DOHH2 (cell line): Measurements from ENCODE around the gene NOX5.

Experiments used
- H3F3A ChIP-seq: fragments of 200-600 bp; sonication (generic), shearing (Covaris generic); 2 replicates; pipeline ENCODE4 v1.6.0; 2016; ENCODE audit warnings: antibody characterized with exemption, mild to moderate bottlenecking; ENCODE audit not compliant: control insufficient read depth, insufficient read depth
- H3K27ac ChIP-seq: fragments of 200-600 bp; sonication (generic); 2 replicates; pipeline ENCODE4 v1.5.1; 2014; ENCODE audit warnings: low read depth, mild to moderate bottlenecking, low read length, moderate library complexity
- H3K27me3 ChIP-seq: fragments of 200-600 bp; sonication (generic); 2 replicates; pipeline ENCODE4 v1.6.1; 2014; ENCODE audit warnings: mild to moderate bottlenecking, low read length, mixed read lengths; ENCODE audit not compliant: control insufficient read depth
- H3K36me3 ChIP-seq: fragments of 200-600 bp; sonication (generic); 2 replicates; pipeline ENCODE4 v1.6.1; 2014; ENCODE audit warnings: mild to moderate bottlenecking, low read length, moderate library complexity, mixed read lengths; ENCODE audit not compliant: control insufficient read depth
- H3K4me1 ChIP-seq: fragments of 200-600 bp; sonication (generic); 2 replicates; pipeline ENCODE4 v1.6.1; 2014; ENCODE audit warnings: mild to moderate bottlenecking, low read length, mixed read lengths; ENCODE audit not compliant: control insufficient read depth
- H3K4me2 ChIP-seq: fragments of 200-600 bp; sonication (generic); 2 replicates; pipeline ENCODE4 v1.6.0; 2014; ENCODE audit warnings: mild to moderate bottlenecking, low read length, moderate library complexity
- H3K4me3 ChIP-seq: fragments of 200-600 bp; sonication (generic); 2 replicates; pipeline ENCODE4 v1.5.1; 2014; ENCODE audit warnings: mild to moderate bottlenecking, low read length, mixed read lengths
- H3K79me2 ChIP-seq: fragments of 200-600 bp; sonication (generic); 2 replicates; pipeline ENCODE4 v1.6.1; 2014; ENCODE audit warnings: mild to moderate bottlenecking, low read length, mixed read lengths; ENCODE audit not compliant: control insufficient read depth
- H3K9me2 ChIP-seq: fragments of 200-600 bp; sonication (generic); replicated peaks from 2 replicates; pipeline ENCODE4 v1.6.1; 2014; ENCODE audit warnings: mild to moderate bottlenecking, low read length, mixed read lengths; ENCODE audit not compliant: control insufficient read depth
- H3K9me3 ChIP-seq: fragments of 200-600 bp; sonication (generic); 2 replicates; pipeline ENCODE4 v1.6.1; 2014; ENCODE audit warnings: antibody characterized with exemption, low read length, mixed read lengths; ENCODE audit not compliant: control insufficient read depth, insufficient read depth
- H4K20me1 ChIP-seq: fragments of 200-600 bp; sonication (generic); 2 replicates; pipeline ENCODE4 v1.6.0; 2014; ENCODE audit warnings: low read depth, mild to moderate bottlenecking, antibody characterized with exemption, low read length, moderate library complexity; ENCODE audit not compliant: control insufficient read depth, insufficient read depth
- EZH2phosphoT487 ChIP-seq: fragments of 200-600 bp; sonication (generic); IDR thresholded peaks from 2 replicates; pipeline ENCODE4 v1.6.1; 2017; ENCODE audit warnings: borderline replicate concordance, mild to moderate bottlenecking, antibody characterized with exemption, low read length, moderate library complexity, mixed read lengths
- TF ChIP-seq, protein P1 (sequence below): fragments of 200-600 bp; sonication (generic); IDR thresholded peaks from one replicate; pipeline ENCODE4 v1.5.1; 2014; ENCODE audit warnings: antibody characterized with exemption, mild to moderate bottlenecking, low read depth, low read length; ENCODE audit not compliant: poor library complexity, severe bottlenecking

Gene NOX5

DNA sequence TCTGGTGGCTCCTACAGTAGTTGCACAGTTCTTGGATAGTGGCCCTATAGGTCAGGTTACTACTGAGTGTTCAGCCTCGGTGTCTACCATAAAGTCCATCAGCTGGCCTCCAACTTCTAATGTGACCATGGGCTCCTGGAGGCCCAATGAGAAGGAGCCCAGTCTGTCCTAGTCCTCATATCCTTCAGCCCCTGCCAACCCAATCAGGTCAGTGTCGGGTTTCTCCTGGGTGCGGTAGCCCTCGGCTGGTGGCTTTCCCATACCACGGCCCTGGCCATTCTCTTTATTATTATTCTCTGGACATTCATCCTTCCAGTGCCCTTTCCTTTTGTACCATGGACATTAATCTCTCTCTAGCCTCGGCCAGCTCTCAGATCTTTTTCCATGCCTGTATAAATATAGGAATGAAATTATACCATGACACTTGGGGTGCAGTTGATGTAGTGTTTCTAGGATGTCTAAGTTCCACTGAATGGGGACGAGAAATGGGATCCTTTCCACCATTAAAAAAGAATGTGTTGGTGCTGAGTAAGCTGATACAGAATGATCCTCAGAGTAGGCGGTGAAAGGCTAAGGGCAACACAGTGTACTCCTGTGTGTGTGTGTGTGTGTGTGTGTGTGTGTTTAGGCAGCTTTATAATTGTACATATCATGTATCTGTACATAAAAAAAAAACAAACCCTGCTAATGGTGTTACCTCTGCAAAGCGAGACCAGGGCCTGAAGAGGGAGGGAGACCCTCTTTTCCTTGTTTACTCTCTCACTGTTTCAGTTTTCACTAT, 19.3 kb upstream of the NOX5 start:
- Histone ChIP-seq H3K9me2 (no peaks in the 10 kb centered on the region), H3F3A (no peaks in the 10 kb centered on the region), H3K4me2 (no peak overlapping the region), H3K27ac (no peak overlapping the region), H3K79me2 (no peaks in the 10 kb centered on the region), H3K9me3 (no peaks in the 10 kb centered on the region), H3K4me3 (no peak overlapping the region), H3K4me1 (no peaks in the 10 kb centered on the region), H3K36me3 (no peaks in the 10 kb centered on the region), H4K20me1 (no peaks in the 10 kb centered on the region), H3K27me3 (peaks cover 7% of the 10 kb centered on the region)
- TF ChIP-seq, protein P1, sequence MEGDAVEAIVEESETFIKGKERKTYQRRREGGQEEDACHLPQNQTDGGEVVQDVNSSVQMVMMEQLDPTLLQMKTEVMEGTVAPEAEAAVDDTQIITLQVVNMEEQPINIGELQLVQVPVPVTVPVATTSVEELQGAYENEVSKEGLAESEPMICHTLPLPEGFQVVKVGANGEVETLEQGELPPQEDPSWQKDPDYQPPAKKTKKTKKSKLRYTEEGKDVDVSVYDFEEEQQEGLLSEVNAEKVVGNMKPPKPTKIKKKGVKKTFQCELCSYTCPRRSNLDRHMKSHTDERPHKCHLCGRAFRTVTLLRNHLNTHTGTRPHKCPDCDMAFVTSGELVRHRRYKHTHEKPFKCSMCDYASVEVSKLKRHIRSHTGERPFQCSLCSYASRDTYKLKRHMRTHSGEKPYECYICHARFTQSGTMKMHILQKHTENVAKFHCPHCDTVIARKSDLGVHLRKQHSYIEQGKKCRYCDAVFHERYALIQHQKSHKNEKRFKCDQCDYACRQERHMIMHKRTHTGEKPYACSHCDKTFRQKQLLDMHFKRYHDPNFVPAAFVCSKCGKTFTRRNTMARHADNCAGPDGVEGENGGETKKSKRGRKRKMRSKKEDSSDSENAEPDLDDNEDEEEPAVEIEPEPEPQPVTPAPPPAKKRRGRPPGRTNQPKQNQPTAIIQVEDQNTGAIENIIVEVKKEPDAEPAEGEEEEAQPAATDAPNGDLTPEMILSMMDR = no peak
- no peak for TF ChIP-seq EZH2phosphoT487

DNA sequence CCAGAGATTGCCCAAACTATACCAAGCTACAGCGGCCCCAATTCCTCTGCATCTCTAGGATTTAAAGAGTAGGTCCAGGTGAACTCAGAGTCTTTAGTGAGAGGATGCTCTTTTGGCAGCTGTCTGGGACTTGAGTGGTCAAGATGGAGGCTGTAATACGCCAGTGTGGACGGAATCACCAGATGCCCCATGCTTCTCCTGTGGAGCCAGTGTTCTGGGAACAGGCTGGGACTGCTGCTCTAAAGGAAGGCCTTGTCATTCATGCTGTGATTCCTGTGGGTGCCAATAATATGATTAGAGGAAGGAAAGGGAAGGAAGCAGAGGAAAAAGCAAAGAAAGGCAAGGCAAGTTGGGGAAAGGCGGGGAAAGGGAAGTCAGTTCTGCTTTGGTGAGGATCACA, 17.4 kb upstream of the NOX5 start:
- Histone ChIP-seq H3K4me1 (no peaks in the 10 kb centered on the region), H3K9me2 (no peaks in the 10 kb centered on the region), H4K20me1 (no peaks in the 10 kb centered on the region), H3K9me3 (no peaks in the 10 kb centered on the region), H3K4me3 (no peak overlapping the region), H3K79me2 (no peaks in the 10 kb centered on the region), H3K4me2 (no peak overlapping the region), H3K27me3 (peaks cover 17% of the 10 kb centered on the region), H3K36me3 (no peaks in the 10 kb centered on the region), H3K27ac (no peak overlapping the region), H3F3A (no peaks in the 10 kb centered on the region)
- TF ChIP-seq, protein P1 = no peak

DNA sequence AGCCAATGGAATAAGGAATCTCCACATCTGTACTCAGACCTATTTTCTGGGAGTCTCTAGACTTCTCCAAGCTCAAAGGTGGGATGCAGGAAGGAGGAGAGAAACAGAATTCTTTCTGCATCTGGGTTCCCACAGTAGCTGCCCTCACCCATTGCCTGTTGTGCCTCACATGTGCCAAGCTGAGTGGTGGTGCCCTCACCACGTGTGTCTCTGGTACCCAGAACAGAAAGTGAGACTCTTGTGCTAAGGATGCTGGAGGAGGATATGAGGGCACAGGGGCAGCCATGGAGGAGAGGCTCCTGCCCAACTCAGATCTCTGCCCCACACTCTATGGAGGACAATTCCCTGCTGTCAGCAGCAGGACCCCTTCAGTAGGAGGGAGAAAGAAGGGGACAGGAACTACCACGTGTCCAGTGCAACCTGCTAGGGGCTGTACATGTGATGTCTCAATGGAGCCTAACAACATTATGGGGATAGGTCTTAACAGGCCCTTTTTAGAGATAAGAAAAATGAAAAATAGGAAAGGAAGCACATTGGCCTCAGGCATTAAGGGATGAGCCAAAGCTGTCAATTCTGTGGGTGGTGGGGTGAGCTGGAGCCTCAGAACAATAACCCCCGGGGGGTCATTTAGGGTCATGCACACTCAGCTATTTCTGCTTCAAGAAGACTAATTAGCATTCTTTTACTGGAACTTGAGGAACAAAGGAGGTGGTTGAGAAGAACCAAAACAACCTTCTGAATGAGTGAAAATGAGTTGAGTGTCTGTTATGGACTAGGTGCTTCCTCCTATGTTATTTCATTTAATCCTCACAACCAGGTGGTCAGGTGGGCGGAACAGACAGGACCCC, 16.3 kb upstream of the NOX5 start:
- no peak overlapping the region for H3K4me3 ChIP-seq
- no peaks in the 10 kb centered on the region for H3K9me3 ChIP-seq
- H3K27ac ChIP-seq = no peak overlapping the region
- no peak overlapping the region for H3K4me2 ChIP-seq
- H3K36me3 ChIP-seq = no peaks in the 10 kb centered on the region
- peaks cover 22% of the 10 kb centered on the region for H3K27me3 ChIP-seq
- no peaks in the 10 kb centered on the region for H3K4me1 ChIP-seq
- H3F3A ChIP-seq = no peaks in the 10 kb centered on the region
- H3K79me2 ChIP-seq = no peaks in the 10 kb centered on the region
- no peaks in the 10 kb centered on the region for H4K20me1 ChIP-seq
- TF ChIP-seq, protein P1 = no peak
- TF ChIP-seq EZH2phosphoT487 = no peak
- no peaks in the 10 kb centered on the region for H3K9me2 ChIP-seq
